H9 (cell line): ENCODE measurements around the gene ARHGAP10. TPM values are rescaled to one million over a fixed set of nuclear protein-coding genes. Genes with fewer than 3 reads are reported as not detected.

Experiments
- DNase-seq: peaks from one replicate; pipeline ENCODE4 v3.0.0-alpha.2; 2017
- H2AFZ ChIP-seq: one replicate; pipeline ENCODE4 v1.6.1; 2013; ENCODE audit warnings: mild to moderate bottlenecking, low read length, control low read depth, moderate library complexity
- H2AK5ac ChIP-seq: 2 replicates; pipeline ENCODE4 v1.6.1; 2013; ENCODE audit warnings: low read length, control low read depth, mixed read lengths; ENCODE audit not compliant: insufficient read length
- H2BK120ac ChIP-seq: one replicate; pipeline ENCODE4 v1.6.1; 2013; ENCODE audit warnings: low read depth, mild to moderate bottlenecking, low read length, control low read depth, inconsistent platforms; ENCODE audit not compliant: poor library complexity, severe bottlenecking
- H2BK12ac ChIP-seq: 2 replicates; pipeline ENCODE4 v1.6.1; 2013; ENCODE audit warnings: low read length, control low read depth, mixed read lengths, low read depth; ENCODE audit not compliant: insufficient read length
- H2BK15ac ChIP-seq: 2 replicates; pipeline ENCODE4 v1.6.1; 2013; ENCODE audit warnings: low read depth, low read length, control low read depth
- H2BK20ac ChIP-seq: one replicate; pipeline ENCODE4 v1.6.1; 2013; ENCODE audit warnings: low read depth, mild to moderate bottlenecking, low read length, control low read depth, inconsistent platforms; ENCODE audit not compliant: poor library complexity, severe bottlenecking
- H2BK5ac ChIP-seq: 2 replicates; pipeline ENCODE4 v1.6.1; 2013; ENCODE audit warnings: low read length, control low read depth, mixed read lengths; ENCODE audit not compliant: insufficient read length
- H3K14ac ChIP-seq: 2 replicates; pipeline ENCODE4 v1.6.1; 2013; ENCODE audit warnings: low read length, control low read depth; ENCODE audit not compliant: insufficient read depth
- H3K18ac ChIP-seq: 2 replicates; pipeline ENCODE4 v1.6.1; 2013; ENCODE audit warnings: low read depth, mild to moderate bottlenecking, mixed read lengths, low read length, control low read depth; ENCODE audit not compliant: insufficient read length
- H3K23ac ChIP-seq: 2 replicates; pipeline ENCODE4 v1.6.1; 2013; ENCODE audit warnings: low read length, control low read depth, mixed read lengths, low read depth; ENCODE audit not compliant: insufficient read length
- H3K23me2 ChIP-seq: 2 replicates; pipeline ENCODE4 v1.6.1; 2013; ENCODE audit warnings: low read depth, mild to moderate bottlenecking, mixed read lengths, low read length, control low read depth; ENCODE audit not compliant: insufficient read length, poor library complexity, severe bottlenecking
- H3K27ac ChIP-seq: 2 replicates; pipeline ENCODE4 v1.5.1; 2013; ENCODE audit warnings: low read length, control low read depth, mixed read lengths, low read depth; ENCODE audit not compliant: insufficient read length
- H3K27me3 ChIP-seq: 2 replicates; pipeline ENCODE4 v1.6.1; 2013; ENCODE audit warnings: low read length, control low read depth, inconsistent platforms; ENCODE audit not compliant: insufficient read depth
- H3K4ac ChIP-seq: 2 replicates; pipeline ENCODE4 v1.6.1; 2013; ENCODE audit warnings: low read depth, mild to moderate bottlenecking, control low read depth, inconsistent platforms, low read length, moderate library complexity
- H3K4me1 ChIP-seq: 2 replicates; pipeline ENCODE4 v1.6.1; 2013; ENCODE audit warnings: low read length, control low read depth, inconsistent platforms; ENCODE audit not compliant: insufficient read depth
- H3K4me2 ChIP-seq: 2 replicates; pipeline ENCODE4 v1.6.1; 2013; ENCODE audit warnings: low read length, control low read depth, mixed read lengths; ENCODE audit not compliant: insufficient read length, insufficient read depth
- H3K56ac ChIP-seq: 2 replicates; pipeline ENCODE4 v1.6.1; 2013; ENCODE audit warnings: low read depth, mild to moderate bottlenecking, mixed read lengths, low read length, control low read depth; ENCODE audit not compliant: insufficient read length
- H3K79me1 ChIP-seq: 2 replicates; pipeline ENCODE4 v1.6.1; 2013; ENCODE audit warnings: low read depth, mild to moderate bottlenecking, moderate library complexity, low read length, control low read depth, inconsistent platforms; ENCODE audit not compliant: insufficient read depth, poor library complexity, severe bottlenecking
- H3K79me2 ChIP-seq: 2 replicates; pipeline ENCODE4 v1.6.1; 2013; ENCODE audit warnings: low read length, control low read depth, inconsistent platforms; ENCODE audit not compliant: insufficient read depth
- H3K9ac ChIP-seq: 2 replicates; pipeline ENCODE4 v1.6.1; 2013; ENCODE audit warnings: low read length, control low read depth, mixed read lengths; ENCODE audit not compliant: insufficient read length; ENCODE audit errors: extremely low read depth
- H3K9me3 ChIP-seq: one replicate; pipeline ENCODE4 v1.6.1; 2013; ENCODE audit warnings: low read depth, low read length, inconsistent platforms; ENCODE audit not compliant: control insufficient read depth
- H3T11ph ChIP-seq: one replicate; pipeline ENCODE4 v1.6.1; 2013; ENCODE audit warnings: mild to moderate bottlenecking, low read length, control low read depth, inconsistent platforms
- H4K20me1 ChIP-seq: one replicate; pipeline ENCODE4 v1.6.1; 2013; ENCODE audit not compliant: control insufficient read depth, insufficient read length, insufficient read depth
- H4K5ac ChIP-seq: 2 replicates; pipeline ENCODE4 v1.6.1; 2013; ENCODE audit warnings: low read depth, mild to moderate bottlenecking, mixed read lengths, low read length, control low read depth; ENCODE audit not compliant: insufficient read length
- H4K8ac ChIP-seq: replicated peaks from 2 replicates; pipeline ENCODE4 v1.6.1; 2013; ENCODE audit warnings: low read length, control low read depth, mixed read lengths, low read depth; ENCODE audit not compliant: insufficient read length
- H4K91ac ChIP-seq: 2 replicates; pipeline ENCODE4 v1.6.1; 2013; ENCODE audit warnings: low read depth, mild to moderate bottlenecking, moderate library complexity, mixed read lengths, low read length, control low read depth; ENCODE audit not compliant: insufficient read length
- H3K27ac Mint-ChIP-seq, 3 experiments: 2 replicates in 2 of 3; 3 replicates in 1 of 3; pipeline ENCODE4 v1.8.0; 2020 to 2021; ENCODE audit warnings: mixed read lengths in 3 of 3, mild to moderate bottlenecking in 1 of 3, moderate library complexity in 1 of 3
- H3K27me3 Mint-ChIP-seq: 2 replicates; pipeline ENCODE4 v1.8.0; 2021; ENCODE audit warnings: low read depth, mild to moderate bottlenecking, moderate library complexity, mixed read lengths
- H3K36me3 Mint-ChIP-seq, 3 experiments: 2 replicates in 2 of 3; 3 replicates in 1 of 3; pipeline ENCODE4 v1.8.0; 2020 to 2021; ENCODE audit warnings: low read depth in 3 of 3, mixed read lengths in 3 of 3; ENCODE audit not compliant: insufficient read depth in 1 of 3
- H3K4me1 Mint-ChIP-seq, 2 experiments: 2 replicates each; pipeline ENCODE4 v1.8.0; 2020; ENCODE audit warnings: mixed read lengths in 2 of 2
- H3K4me3 Mint-ChIP-seq, 2 experiments: 2 replicates in 1 of 2; 3 replicates in 1 of 2; pipeline ENCODE4 v1.8.0; 2020 to 2021; ENCODE audit warnings: mild to moderate bottlenecking in 2 of 2, mixed read lengths in 2 of 2, moderate library complexity in 1 of 2
- H3K9me3 Mint-ChIP-seq, 2 experiments: 2 replicates in 1 of 2; 3 replicates in 1 of 2; pipeline ENCODE4 v1.8.0; 2020; ENCODE audit warnings: mild to moderate bottlenecking in 2 of 2, mixed read lengths in 2 of 2, moderate library complexity in 1 of 2
- CTCF ChIP-seq: fragments of 200-600 bp; sonication (generic); conservative IDR thresholded peaks from 3 replicates; pipeline ENCODE4 v1.8.0; 2021; ENCODE audit warnings: antibody characterized with exemption, mild to moderate bottlenecking
- WGBS: extraction: QIAGEN DNeasy Blood & Tissue Kit; methylation state at CpG from one replicate; pipeline ENCODE4 v1.1.7; 2013; ENCODE audit warnings: missing lambda C conversion rate, low lambda C conversion rate, mixed read lengths; ENCODE audit not compliant: insufficient read length; ENCODE audit errors: extremely low coverage; 5-methylcytosine and 5-hydroxymethylcytosine counted together
- microRNA-seq: library from miRNA; unstranded; fragments of <30 nt; microRNA quantifications from one replicate; pipeline ENCODE4, GENCODE V29; 2020; ENCODE audit warnings: borderline microRNAs expressed
- total RNA-seq: library from RNA; stranded (reverse); gene quantifications from 2 replicates; pipeline ENCODE4 v1.2.1, GENCODE V29; 2021

ARHGAP10 gene
- total RNA-seq, 1 experiment from 2014 or later, result 7.8 TPM

GRCh38 chr4:148120216-148120615, 388.3 kb downstream of the ARHGAP10 start:
- peaks cover 30 to 35% of the 10 kb centered on the region in 2 experiments for H3K9me3 Mint-ChIP-seq
- H3K4me3 Mint-ChIP-seq, result no peak overlapping the region
- Histone ChIP-seq H3K23ac (no peak overlapping the region), H3K4me2 (no peak overlapping the region), H3K9ac (no peak overlapping the region), H3K79me1 (no peaks in the 10 kb centered on the region), H4K20me1 (no peaks in the 10 kb centered on the region), H2BK120ac (no peak overlapping the region), H4K91ac (no peak overlapping the region), H2BK20ac (no peak overlapping the region), H3K4me1 (no peaks in the 10 kb centered on the region), H2BK15ac (no peak overlapping the region), H3T11ph (no peak overlapping the region), H3K56ac (no peak overlapping the region), H4K8ac (no peak overlapping the region), H3K27me3 (no peaks in the 10 kb centered on the region), H3K14ac (no peak overlapping the region), H2BK5ac (no peak overlapping the region), H3K79me2 (no peaks in the 10 kb centered on the region), H2BK12ac (no peak overlapping the region), H3K9me3 (no peaks in the 10 kb centered on the region), H2AK5ac (no peak overlapping the region), H3K4ac (no peak overlapping the region), H3K18ac (no peak overlapping the region), H2AFZ (no peak overlapping the region), H3K27ac (no peak overlapping the region), H4K5ac (no peak overlapping the region), H3K23me2 (no peaks in the 10 kb centered on the region)
- no CpG with 5 or more reads among the region's 3 CpGs for WGBS
- no peak overlapping the region for H3K27ac Mint-ChIP-seq
- peaks cover 17 to 34% (median 28%) of the 10 kb centered on the region in 3 experiments for H3K36me3 Mint-ChIP-seq
- H3K27me3 Mint-ChIP-seq, result no peaks in the 10 kb centered on the region; the same call in 1 of the 2 replicates
- peaks cover 18 to 21% of the 10 kb centered on the region in 2 experiments for H3K4me1 Mint-ChIP-seq
- no peak for TF ChIP-seq CTCF
- no peak for DNase-seq

Small RNAs within 50 kb of the gene (microRNA-seq; reads per million reads assigned to microRNA genes)
- not detected for gene MIR4799

Other genes with a start within 250 kb of the ARHGAP10 start
- 43.8 and 45.5 TPM in 2 replicates for gene TMEM184C, start 114.7 kb upstream of the ARHGAP10 start, total RNA-seq
- 10.0 and 10.5 TPM in 2 replicates for gene PRMT9, start 47.9 kb upstream of the ARHGAP10 start, total RNA-seq